GM20000 (cell line): Measurements from ENCODE around the gene MOV10.
A peak's percentile ranks its signal among the peaks of the same experiment; 100 is the strongest.
"Not testable (repeated sequence)": the region's sequence is repeated elsewhere in the genome, so short reads cannot be mapped to it uniquely, and the experiment has no call there.

Experiments used
- DNase-seq: peaks from one replicate; pipeline ENCODE4 v3.0.0; 2012; ENCODE audit warnings: low spot score
- TF ChIP-seq, protein P1 (sequence below): IDR thresholded peaks from 2 replicates; pipeline ENCODE4 v1.5.1; 2012; ENCODE audit warnings: mild to moderate bottlenecking, control low read depth; ENCODE audit errors: extremely low read depth, missing control alignments

The MOV10 gene

GRCh38 chr1:112715264-112716053, 41.0 kb downstream of the MOV10 start, which contains the start of gene PPM1J:
PPM1J (minus strand) TSS chr1:112715332; CDS start chr1:112715301, 31 bp downstream.
- TF ChIP-seq, protein P1, sequence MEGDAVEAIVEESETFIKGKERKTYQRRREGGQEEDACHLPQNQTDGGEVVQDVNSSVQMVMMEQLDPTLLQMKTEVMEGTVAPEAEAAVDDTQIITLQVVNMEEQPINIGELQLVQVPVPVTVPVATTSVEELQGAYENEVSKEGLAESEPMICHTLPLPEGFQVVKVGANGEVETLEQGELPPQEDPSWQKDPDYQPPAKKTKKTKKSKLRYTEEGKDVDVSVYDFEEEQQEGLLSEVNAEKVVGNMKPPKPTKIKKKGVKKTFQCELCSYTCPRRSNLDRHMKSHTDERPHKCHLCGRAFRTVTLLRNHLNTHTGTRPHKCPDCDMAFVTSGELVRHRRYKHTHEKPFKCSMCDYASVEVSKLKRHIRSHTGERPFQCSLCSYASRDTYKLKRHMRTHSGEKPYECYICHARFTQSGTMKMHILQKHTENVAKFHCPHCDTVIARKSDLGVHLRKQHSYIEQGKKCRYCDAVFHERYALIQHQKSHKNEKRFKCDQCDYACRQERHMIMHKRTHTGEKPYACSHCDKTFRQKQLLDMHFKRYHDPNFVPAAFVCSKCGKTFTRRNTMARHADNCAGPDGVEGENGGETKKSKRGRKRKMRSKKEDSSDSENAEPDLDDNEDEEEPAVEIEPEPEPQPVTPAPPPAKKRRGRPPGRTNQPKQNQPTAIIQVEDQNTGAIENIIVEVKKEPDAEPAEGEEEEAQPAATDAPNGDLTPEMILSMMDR, result no peak
- DNase-seq, result peak; percentile 99

GRCh38 chr1:112716133-112716720, 41.8 kb downstream of the MOV10 start:
- peak; percentile 85 for DNase-seq
- TF ChIP-seq, protein P1, result peak; percentile 92

DNA sequence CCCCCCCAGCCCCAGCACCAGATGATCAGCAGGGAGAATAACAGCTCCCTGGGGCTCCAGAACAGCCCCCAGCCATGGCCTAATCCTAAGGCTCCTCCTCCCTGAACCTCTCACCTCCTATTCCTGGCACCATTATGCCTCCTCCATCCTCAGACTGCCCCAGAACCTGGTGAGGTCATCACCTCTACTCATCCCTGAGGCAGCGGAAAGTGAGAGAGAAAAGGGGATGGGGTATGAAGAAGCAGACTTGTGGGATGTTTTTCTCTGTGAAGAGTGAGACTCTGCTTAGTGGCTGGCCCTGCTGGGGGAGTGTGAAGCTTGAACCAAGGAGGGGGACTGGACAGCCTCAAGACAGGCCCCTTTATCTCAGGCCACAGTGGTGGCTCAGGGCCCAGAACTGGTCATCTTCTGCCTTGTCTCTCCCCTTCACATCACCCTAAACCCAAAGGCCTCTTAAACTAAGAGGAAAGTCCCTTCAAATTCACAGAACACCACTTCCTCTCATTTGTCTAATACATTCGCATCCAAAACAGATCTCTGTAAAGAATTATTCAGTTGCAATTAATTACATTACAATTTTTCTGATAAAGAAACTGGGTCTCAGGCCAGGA, 42.9 kb downstream of the MOV10 start:
- TF ChIP-seq, protein P1, result no peak

GRCh38 chr1:112718691-112719418, 44.4 kb downstream of the MOV10 start:
- TF ChIP-seq, protein P1, result peak; percentile 84
- peak; percentile 87 for DNase-seq

More for the DNA sequence above, 42.9 kb downstream of the MOV10 start:
- DNase-seq, result peak; percentile 38

GRCh38 chr1:112719706-112720105, 45.2 kb downstream of the MOV10 start:
- TF ChIP-seq, protein P1, result no peak
- DNase-seq, result no peak

GRCh38 chr1:112720800-112721199, 46.3 kb downstream of the MOV10 start:
- TF ChIP-seq, protein P1, result no peak
- no peak for DNase-seq

DNA sequence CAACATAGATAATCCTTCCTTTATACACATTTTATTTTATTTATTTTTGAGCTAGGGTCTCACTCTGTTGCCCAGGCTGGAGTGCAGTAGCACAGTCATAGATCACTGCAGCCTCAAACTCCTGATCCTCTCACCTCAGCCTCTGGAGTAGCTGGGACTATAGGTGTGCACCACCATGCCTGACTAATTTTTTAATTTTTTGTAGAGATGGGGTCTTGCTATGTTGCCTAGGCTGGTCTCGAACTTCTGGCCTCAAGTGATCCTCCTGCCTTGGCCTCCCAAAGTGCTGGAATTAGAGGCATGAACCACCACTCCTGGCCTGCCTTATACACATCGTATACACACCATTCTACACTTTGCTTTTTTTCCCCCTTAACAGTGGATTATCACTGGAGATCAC, 46.8 kb downstream of the MOV10 start:
- not testable (repeated sequence) for DNase-seq
